ENCODE results near the gene CSNK1G3. TPM values are rescaled to one million over a fixed set of nuclear protein-coding genes. Genes with fewer than 3 reads are reported as not detected.
"Not testable (repeated sequence)": the region's sequence is repeated elsewhere in the genome, so short reads cannot be mapped to it uniquely, and the experiment has no call there.

Gene CSNK1G3
- total RNA-seq, 2 donors from 2014 or later: 18.4 to 50.2 TPM

GRCh38 chr5:123486951-123487655, 24.9 kb upstream of the CSNK1G3 start:
- Histone ChIP-seq H3K4me1 (ENCODE audit: control insufficient read depth in 1 of 2, low read depth in 2 of 2) (peaks cover 0 to 38% of the 10 kb centered on the region in 2 donors), H3K27me3 (replicated peaks; ENCODE audit: insufficient read depth) (no peaks in the 10 kb centered on the region), H3K4me3 (peak overlapping the region; percentile 36), H3K9me3 (no peaks in the 10 kb centered on the region), H3K36me3 (no peaks in the 10 kb centered on the region), H3K27ac (no peak overlapping the region)
- no peak for TF ChIP-seq CTCF (IDR thresholded peaks at IDR 0.05)
- DNase-seq (ENCODE audit: low spot score) (peak; percentile 9), ATAC-seq (ENCODE audit: insufficient number of reproducible peaks, low FRiP score, low read depth) (no peak)

- Histone ChIP-seq H3K4me1 (ENCODE audit: control insufficient read depth in 1 of 2, low read depth in 2 of 2) (peaks cover 0 to 13% of the 10 kb centered on the region in 2 donors), H3K27me3 (replicated peaks; ENCODE audit: insufficient read depth) (no peaks in the 10 kb centered on the region), H3K9me3 (no peaks in the 10 kb centered on the region), H3K27ac (no peak overlapping the region), H3K4me3 (no peak overlapping the region), H3K36me3 (no peaks in the 10 kb centered on the region)
- no peak for DNase-seq (ENCODE audit: low spot score)
- no peak for TF ChIP-seq CTCF (IDR thresholded peaks at IDR 0.05)
- no peak for ATAC-seq (ENCODE audit: insufficient number of reproducible peaks, low FRiP score, low read depth)
Observed at GRCh38 chr5:123490974-123491373, 21.0 kb upstream of the CSNK1G3 start.

GRCh38 chr5:123495211-123495610, 16.8 kb upstream of the CSNK1G3 start:
- ATAC-seq (ENCODE audit: insufficient number of reproducible peaks, low FRiP score, low read depth); H3K9me3 ChIP-seq; H3K27ac ChIP-seq; H3K36me3 ChIP-seq; H3K4me3 ChIP-seq; H3K27me3 ChIP-seq (replicated peaks; ENCODE audit: insufficient read depth); DNase-seq (ENCODE audit: low spot score); H3K4me1 ChIP-seq (ENCODE audit: control insufficient read depth in 1 of 2, low read depth in 2 of 2): not testable (repeated sequence)

GRCh38 chr5:123496892-123497291, 15.1 kb upstream of the CSNK1G3 start:
- DNase-seq (ENCODE audit: low spot score): no peak
- ATAC-seq (ENCODE audit: insufficient number of reproducible peaks, low FRiP score, low read depth): no peak
- no peaks in the 10 kb centered on the region for H3K4me1 ChIP-seq (ENCODE audit: control insufficient read depth in 1 of 2, low read depth in 2 of 2)

GRCh38 chr5:123500471-123500870, 11.5 kb upstream of the CSNK1G3 start:
- Histone ChIP-seq H3K9me3 (no peaks in the 10 kb centered on the region), H3K4me3 (no peak overlapping the region), H3K27ac (no peak overlapping the region), H3K27me3 (replicated peaks; ENCODE audit: insufficient read depth) (no peaks in the 10 kb centered on the region), H3K36me3 (no peaks in the 10 kb centered on the region), H3K4me1 (ENCODE audit: control insufficient read depth in 1 of 2, low read depth in 2 of 2) (no peaks in the 10 kb centered on the region)
- no peak for DNase-seq (ENCODE audit: low spot score)
- no peak for ATAC-seq (ENCODE audit: insufficient number of reproducible peaks, low FRiP score, low read depth)
- no peak for TF ChIP-seq CTCF (IDR thresholded peaks at IDR 0.05)

More at GRCh38 chr5:123496892-123497291, 15.1 kb upstream of the CSNK1G3 start:
- Histone ChIP-seq H3K36me3 (no peaks in the 10 kb centered on the region), H3K9me3 (no peaks in the 10 kb centered on the region), H3K4me3 (no peak overlapping the region), H3K27me3 (replicated peaks; ENCODE audit: insufficient read depth) (no peaks in the 10 kb centered on the region), H3K27ac (no peak overlapping the region)
- no peak for TF ChIP-seq CTCF (IDR thresholded peaks at IDR 0.05)

GRCh38 chr5:123502120-123502519, 9.9 kb upstream of the CSNK1G3 start:
- H3K9me3 ChIP-seq: no peaks in the 10 kb centered on the region
- H3K4me1 ChIP-seq (ENCODE audit: control insufficient read depth in 1 of 2, low read depth in 2 of 2): no peaks in the 10 kb centered on the region
- H3K36me3 ChIP-seq: no peaks in the 10 kb centered on the region
- H3K27ac ChIP-seq: no peak overlapping the region
- DNase-seq (ENCODE audit: low spot score) (no peak), ATAC-seq (ENCODE audit: insufficient number of reproducible peaks, low FRiP score, low read depth) (no peak)
- H3K27me3 ChIP-seq (replicated peaks; ENCODE audit: insufficient read depth): no peaks in the 10 kb centered on the region
- no peak overlapping the region for H3K4me3 ChIP-seq
- TF ChIP-seq CTCF (IDR thresholded peaks at IDR 0.05): no peak
